Heart left ventricle (tissue), 16 donors: Measurements from ENCODE around the gene CYP1A1. TPM values are rescaled to one million over a fixed set of nuclear protein-coding genes. Genes with fewer than 3 reads are reported as not detected.

Experiments used
- ATAC-seq, 4 donors: fragments of 200-7000 bp; cut with Tn5 transposase; one replicate each; pipeline ENCODE4 v1.9.1; 2020 to 2022; ENCODE audit warnings: moderate library complexity in 4 of 4, mild to moderate bottlenecking in 3 of 4, moderate number of reproducible peaks in 1 of 4
- DNase-seq, 5 donors: peaks; one replicate each; pipeline ENCODE4 v3.0.0-alpha.2; 2020
- H3K27ac ChIP-seq, 12 donors: fragments of 200-600 bp; sonication (generic) in 4 of 12; one replicate each; pipeline versions ENCODE4 v1.5.0 to v1.8.0; 2016 to 2022; ENCODE audit warnings: mild to moderate bottlenecking in 2 of 12
- H3K27me3 ChIP-seq, 9 donors: fragments of 200-600 bp; sonication (generic) in 2 of 9; one replicate each; pipeline versions ENCODE4 v1.5.1 to v1.8.0; 2016 to 2022; ENCODE audit warnings: mild to moderate bottlenecking in 3 of 9
- H3K36me3 ChIP-seq, 9 donors: fragments of 200-600 bp; sonication (generic) in 2 of 9; one replicate each; pipeline versions ENCODE4 v1.5.0 to v1.8.0; 2018 to 2022; ENCODE audit warnings: mild to moderate bottlenecking in 2 of 9
- H3K4me1 ChIP-seq, 12 donors: fragments of 200-600 bp; sonication (generic) in 4 of 12; one replicate each; pipeline versions ENCODE4 v1.5.0 to v1.8.0; 2016 to 2022; ENCODE audit warnings: mild to moderate bottlenecking in 3 of 12
- H3K4me3 ChIP-seq, 12 donors: fragments of 200-600 bp; sonication (generic) in 4 of 12; one replicate each; pipeline versions ENCODE4 v1.5.0 to v1.8.0; 2017 to 2022; ENCODE audit warnings: mild to moderate bottlenecking in 9 of 12, moderate library complexity in 4 of 12
- H3K9me3 ChIP-seq, 12 donors: fragments of 200-600 bp; sonication (generic) in 4 of 12; one replicate each; pipeline versions ENCODE4 v1.5.0 to v1.8.0; 2016 to 2022; ENCODE audit warnings: mild to moderate bottlenecking in 1 of 12
- CTCF ChIP-seq, 12 donors: fragments of 200-600 bp; sonication (generic) in 4 of 12; IDR thresholded peaks; one replicate each; pipeline versions ENCODE4 v1.5.0 to v1.8.0; 2018 to 2022; ENCODE audit warnings: antibody characterized with exemption in 12 of 12, mild to moderate bottlenecking in 5 of 12
- POLR2A ChIP-seq, 2 donors: fragments of 450-650 bp; IDR thresholded peaks; one replicate each; pipeline ENCODE4 v1.6.1; 2017; ENCODE audit warnings: antibody characterized with exemption in 2 of 2, mild to moderate bottlenecking in 2 of 2, moderate library complexity in 2 of 2
- WGBS, 4 donors: extraction: QIAGEN DNeasy Blood & Tissue Kit in 2 of 4; methylation state at CpG; one replicate each; pipeline versions ENCODE4 v1.1.5 to v1.1.7; 2013 to 2018; 5-methylcytosine and 5-hydroxymethylcytosine counted together
- intact Hi-C, 10 donors: fragments of 100-400 bp; cut with DNase I; formaldehyde crosslinking; loops; one replicate each; pipeline versions ENCODE4 v1.11.1 to v1.14.2; 2022
- polyA plus RNA-seq, 2 donors: library from polyadenylated mRNA; stranded (reverse); fragments of 200-250 nt; gene quantifications; one replicate each; pipeline ENCODE4 v1.2.3, GENCODE V29; 2013
- total RNA-seq, 9 donors: library from RNA; depleted of rRNA in 2 of 9; stranded (reverse); fragments of >200 nt in 2 of 9; fragmentation: NEBNext Ultra II Directional in 3 of 9; extraction: Animal tissue kit (Norgen Biotek cat#: 25700) in 3 of 9; gene quantifications; one replicate each; pipeline versions ENCODE4 v1.1.0 to v1.2.4, GENCODE V29; 2016 to 2023
- donor health status: ischemic (EF 13 %, LVEDD 7.1; RV severe dilation, severe dysfunction).
- donor health status: healthy with polysubstance abuse.
- donor health status: DM: no; HTN: yes; CAD: no.
- donor health status: DM: no; HTN: no; CAD: no.
- donor health status: ischemic (EF 25% LVEDD 6.9; RV normal size, moderate dysfunction).
- donor health status: ischemic (EF 25% LVEDD 5.7; RV mildly dilated, moderate dysfunction).
- donor health status: healthy.
- donor health status: DM: yes; HTN: yes; CAD: no.
- donor health status: ischemic (EF 35%, LVEDD 5.7; RV mildly dilated, moderate dysfunction).
- donor health status: nonischemic (EF 11% LVEDD 7.7; RV severe dilation, severe dysfunction).
- donor health status: DM: yes; HTN: yes; CAD: no.
- donor health status: PGD.
- donor health status: ischemic (EF 29% LVEDD 5.4; RV normal size, mild dysfunction).
- donor health status: nonischemic (EF 23%, LVEDD 6.1; RV moderate dilation, normal function).

The CYP1A1 gene
- total and polyA plus RNA-seq, 11 donors = 0.08 to 0.91 (median 0.32) TPM; not detected in 3

GRCh38 chr15:74723754-74724334 lies 1.5 kb downstream of the CYP1A1 start:
- ATAC-seq (peak in 3 of 4 donors; percentile 36 to 66 (median 40)), DNase-seq (no peak)
- TF ChIP-seq POLR2A (IDR thresholded peaks at IDR 0.05) = no peak
- intact Hi-C loops = no loop called here
- Histone ChIP-seq H3K4me1 (peaks cover 0 to 30% (median 14%) of the 10 kb centered on the region in 12 donors), H3K27ac (no peak overlapping the region), H3K9me3 (no peaks in the 10 kb centered on the region), H3K4me3 (no peak overlapping the region), H3K27me3 (peaks cover 0 to 23% (median 0%) of the 10 kb centered on the region in 9 donors), H3K36me3 (no peaks in the 10 kb centered on the region)
- WGBS, 4 donors = 42 to 75% (median 54%) methylated on average over 1 of the region's 1 CpG

- WGBS, 4 donors = 61 to 79% (median 71%) methylated on average over 1 of the region's 1 CpG
- no peak overlapping the region for H3K4me3 ChIP-seq
- no peaks in the 10 kb centered on the region for H3K9me3 ChIP-seq
- H3K36me3 ChIP-seq = no peaks in the 10 kb centered on the region
- H3K4me1 ChIP-seq = peaks cover 0 to 30% (median 14%) of the 10 kb centered on the region in 12 donors
- ATAC-seq (no peak), DNase-seq (no peak)
- peaks cover 0 to 23% (median 0%) of the 10 kb centered on the region in 9 donors for H3K27me3 ChIP-seq
- intact Hi-C loops = no loop called here
- H3K27ac ChIP-seq = no peak overlapping the region
- TF ChIP-seq POLR2A (IDR thresholded peaks at IDR 0.05) (no peak), CTCF (IDR thresholded peaks at IDR 0.05) (no peak)
Measured at GRCh38 chr15:74723187-74723586, 2.1 kb downstream of the CYP1A1 start.

GRCh38 chr15:74722591-74722990 lies 2.7 kb downstream of the CYP1A1 start:
- Histone ChIP-seq H3K4me1 (peaks cover 0 to 24% (median 13%) of the 10 kb centered on the region in 12 donors), H3K27me3 (peaks cover 0 to 19% (median 0%) of the 10 kb centered on the region in 9 donors), H3K9me3 (no peaks in the 10 kb centered on the region), H3K4me3 (no peak overlapping the region), H3K27ac (no peak overlapping the region), H3K36me3 (no peaks in the 10 kb centered on the region)
- intact Hi-C loops = no loop called here
- WGBS, 4 donors = 85 to 92% (median 90%) methylated on average over 12 to 13 of the region's 13 CpGs
- DNase-seq = no peak
- TF ChIP-seq CTCF (IDR thresholded peaks at IDR 0.05) = no peak
- no peak for TF ChIP-seq POLR2A (IDR thresholded peaks at IDR 0.05)
- ATAC-seq = no peak

DNA sequence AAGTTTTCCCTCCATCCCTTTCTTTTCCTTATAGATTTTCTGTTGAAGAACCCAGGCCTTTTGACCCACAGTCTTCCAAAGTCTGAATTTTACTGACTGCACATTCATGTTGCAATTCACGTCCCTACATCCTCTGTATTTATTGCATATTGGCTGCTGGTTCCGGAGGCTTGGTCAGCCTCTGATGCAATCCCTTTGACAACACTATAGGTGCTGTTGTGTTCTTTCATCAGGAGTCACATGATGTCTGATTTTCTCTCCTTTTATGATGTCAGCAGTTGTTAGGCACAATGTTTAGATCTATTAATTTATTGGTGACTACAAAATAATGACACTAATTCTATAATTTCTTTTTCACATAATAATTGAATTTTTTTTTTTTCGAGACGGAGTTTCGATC lies 8.7 kb downstream of the CYP1A1 start:
- no peak for ATAC-seq
- H3K9me3 ChIP-seq = no peaks in the 10 kb centered on the region
- H3K27ac ChIP-seq = no peak overlapping the region
- H3K4me1 ChIP-seq = peaks cover 0 to 10% (median 0%) of the 10 kb centered on the region in 12 donors
- TF ChIP-seq CTCF (IDR thresholded peaks at IDR 0.05) (no peak), POLR2A (IDR thresholded peaks at IDR 0.05) (no peak)
- H3K36me3 ChIP-seq = no peaks in the 10 kb centered on the region
- no peaks in the 10 kb centered on the region for H3K27me3 ChIP-seq
- 73 to 87% (median 86%) methylated on average over 5 of the region's 5 CpGs for WGBS, 4 donors
- intact Hi-C loops = no loop called here
- no peak overlapping the region for H3K4me3 ChIP-seq
- DNase-seq = no peak

DNA sequence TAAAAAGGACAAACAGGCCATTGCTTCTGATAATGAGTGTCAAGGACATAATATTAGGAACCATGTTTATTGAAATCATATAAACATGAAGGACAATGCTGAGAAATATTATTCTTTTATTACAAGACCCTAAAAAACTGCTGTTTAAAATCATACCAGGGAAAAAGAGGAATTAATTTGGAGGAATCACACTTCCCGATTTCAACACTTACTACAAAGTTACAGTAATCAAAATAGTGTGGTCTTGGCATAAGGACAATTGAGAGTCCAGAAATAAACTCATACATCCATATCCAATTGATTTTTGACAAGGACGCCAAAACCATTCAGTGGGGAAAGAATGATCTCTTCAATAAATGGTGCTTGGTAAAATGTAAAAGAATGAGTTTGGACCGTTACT lies 13.0 kb downstream of the CYP1A1 start:
- H3K27ac ChIP-seq = no peak overlapping the region
- H3K27me3 ChIP-seq = peaks cover 0 to 5% (median 0%) of the 10 kb centered on the region in 9 donors
- H3K4me3 ChIP-seq = no peak overlapping the region
- intact Hi-C loops = no loop called here
- no peaks in the 10 kb centered on the region for H3K9me3 ChIP-seq
- no peaks in the 10 kb centered on the region for H3K36me3 ChIP-seq
- 78 to 87% (median 81%) methylated on average over 3 of the region's 3 CpGs for WGBS, 4 donors
- ATAC-seq (no peak), DNase-seq (no peak)
- peaks cover 0 to 17% (median 0%) of the 10 kb centered on the region in 12 donors for H3K4me1 ChIP-seq
- TF ChIP-seq POLR2A (IDR thresholded peaks at IDR 0.05) (no peak), CTCF (IDR thresholded peaks at IDR 0.05) (no peak)
